IMR-90 (cell line): ENCODE data around the gene TBC1D8. TPM values are rescaled to one million over a fixed set of nuclear protein-coding genes. Genes with fewer than 3 reads are reported as not detected.

Experiments
- ATAC-seq: fragments of 200-7000 bp; cut with Tn5 transposase; 2 replicates; pipeline ENCODE4 v1.9.1; 2020; ENCODE audit warnings: low read depth, mild to moderate bottlenecking, moderate library complexity
- BruUV-seq: library from RNA; stranded (reverse); fragments of 400-500 nt; replicated peaks from 2 replicates; lab custom pipeline; 2021; lab: Mats Ljungman, UMichigan
- CTCF ChIA-PET: fragments of 300-600 bp; formaldehyde crosslinking; extraction: SDS; loops from one replicate; lab custom pipeline; 2021; ENCODE audit warnings: antibody characterized with exemption; lab: Yijun Ruan, JAX
- POLR2A ChIA-PET: fragments of 300-600 bp; sonication (Branson Sonifier 250); formaldehyde crosslinking; loops from one replicate; lab custom pipeline; 2022; ENCODE audit warnings: antibody characterized with exemption; ENCODE audit not compliant: unreplicated experiment; lab: Charles Lee
- DNase-seq: peaks from one replicate; pipeline ENCODE4 v3.0.0; 2013
- H2AFZ ChIP-seq: replicated peaks from 2 replicates; pipeline ENCODE3; 2013; ENCODE audit warnings: low read length, mild to moderate bottlenecking; ENCODE audit not compliant: poor library complexity
- H2AK5ac ChIP-seq: 2 replicates; pipeline ENCODE4 v1.6.1; 2013; ENCODE audit warnings: low read depth, low read length, inconsistent platforms
- H2AK9ac ChIP-seq: replicated peaks from 2 replicates; pipeline ENCODE3; 2013; ENCODE audit warnings: mild to moderate bottlenecking, low read depth, low read length, moderate library complexity; ENCODE audit not compliant: poor library complexity
- H2BK120ac ChIP-seq: 2 replicates; pipeline ENCODE4 v1.6.1; 2013; ENCODE audit warnings: low read depth, low read length, inconsistent platforms
- H2BK15ac ChIP-seq: 3 replicates; pipeline ENCODE4 v1.6.1; 2013; ENCODE audit warnings: low read depth, low read length, inconsistent platforms
- H2BK20ac ChIP-seq: 2 replicates; pipeline ENCODE4 v1.6.1; 2013; ENCODE audit warnings: low read depth, mild to moderate bottlenecking, inconsistent platforms, low read length, moderate library complexity
- H2BK5ac ChIP-seq: 2 replicates; pipeline ENCODE4 v1.6.1; 2013; ENCODE audit warnings: mild to moderate bottlenecking, low read depth, low read length, inconsistent platforms; ENCODE audit not compliant: poor library complexity, severe bottlenecking
- H3K14ac ChIP-seq: replicated peaks from 2 replicates; pipeline ENCODE4 v1.6.1; 2013; ENCODE audit warnings: low read depth, low read length, inconsistent platforms
- H3K18ac ChIP-seq: 2 replicates; pipeline ENCODE4 v1.6.1; 2013; ENCODE audit warnings: low read depth, low read length, control low read depth
- H3K23ac ChIP-seq: 2 replicates; pipeline ENCODE4 v1.6.1; 2013; ENCODE audit warnings: low read depth, low read length, inconsistent platforms
- H3K27ac ChIP-seq: 2 replicates; pipeline ENCODE4 v1.5.1; 2013; ENCODE audit warnings: mild to moderate bottlenecking, control low read depth, low read length; ENCODE audit not compliant: insufficient read depth
- H3K27me3 ChIP-seq: 2 replicates; pipeline ENCODE4 v1.6.1; 2013; ENCODE audit warnings: low read length; ENCODE audit not compliant: control insufficient read depth, insufficient read depth
- H3K36me3 ChIP-seq: 2 replicates; pipeline ENCODE4 v1.6.1; 2013; ENCODE audit warnings: low read length, mixed read lengths; ENCODE audit not compliant: control insufficient read depth, insufficient read depth
- H3K4ac ChIP-seq: 2 replicates; pipeline ENCODE4 v1.6.1; 2013; ENCODE audit warnings: low read depth, low read length, inconsistent platforms
- H3K4me1 ChIP-seq: 2 replicates; pipeline ENCODE4 v1.6.1; 2013; ENCODE audit warnings: low read length, mixed read lengths; ENCODE audit not compliant: control insufficient read depth, insufficient read depth
- H3K4me2 ChIP-seq: 2 replicates; pipeline ENCODE4 v1.6.1; 2013; ENCODE audit warnings: low read depth, mild to moderate bottlenecking, control low read depth, low read length, moderate library complexity
- H3K4me3 ChIP-seq: 2 replicates; pipeline ENCODE4 v1.5.1; 2013; ENCODE audit warnings: low read depth, mild to moderate bottlenecking, control low read depth, low read length, moderate library complexity; ENCODE audit not compliant: insufficient read depth
- H3K56ac ChIP-seq: 2 replicates; pipeline ENCODE4 v1.6.1; 2013; ENCODE audit warnings: low read length, inconsistent platforms; ENCODE audit not compliant: insufficient read depth; ENCODE audit errors: extremely low read depth
- H3K79me1 ChIP-seq, 2 experiments: 2 replicates each; pipeline ENCODE4 v1.6.1; 2013; ENCODE audit warnings: low read length in 2 of 2, inconsistent platforms in 1 of 2, low read depth in 1 of 2
- H3K9ac ChIP-seq: 2 replicates; pipeline ENCODE4 v1.6.1; 2013; ENCODE audit warnings: low read depth, low read length, control low read depth
- H3K9me1 ChIP-seq: 2 replicates; pipeline ENCODE4 v1.6.1; 2013; ENCODE audit warnings: low read length, inconsistent platforms; ENCODE audit not compliant: insufficient read depth
- H3K9me3 ChIP-seq: 2 replicates; pipeline ENCODE4 v1.6.1; 2013; ENCODE audit warnings: low read length; ENCODE audit not compliant: control insufficient read depth, insufficient read depth
- H4K20me1 ChIP-seq: 2 replicates; pipeline ENCODE4 v1.6.1; 2013; ENCODE audit warnings: low read length, inconsistent platforms; ENCODE audit not compliant: insufficient read depth
- H4K5ac ChIP-seq: 2 replicates; pipeline ENCODE4 v1.6.1; 2013; ENCODE audit warnings: mild to moderate bottlenecking, low read depth, low read length, control low read depth
- H4K8ac ChIP-seq, 2 experiments: 2 replicates each; pipeline ENCODE4 v1.6.1; 2013; ENCODE audit warnings: low read depth in 2 of 2, low read length in 2 of 2, control low read depth in 1 of 2, inconsistent platforms in 1 of 2
- H4K91ac ChIP-seq: 2 replicates; pipeline ENCODE4 v1.6.1; 2013; ENCODE audit warnings: low read depth, low read length, inconsistent platforms; ENCODE audit not compliant: insufficient read depth
- CHD1 ChIP-seq: IDR thresholded peaks from 2 replicates; pipeline ENCODE4 v1.6.1; 2012; ENCODE audit warnings: low read depth, low read length, improper control_type of control experiment
- CTCF ChIP-seq: conservative IDR thresholded peaks from 2 replicates; pipeline ENCODE4 v1.5.1; 2012; ENCODE audit warnings: mild to moderate bottlenecking, low read depth, low read length, improper control_type of control experiment
- MXI1 ChIP-seq: IDR thresholded peaks from 2 replicates; pipeline ENCODE4 v1.6.1; 2012; ENCODE audit warnings: low read depth, mild to moderate bottlenecking, low read length, moderate library complexity, borderline replicate concordance
- WGBS, 2 experiments: methylation state at CpG; one replicate each; pipeline versions ENCODE4 v1.1.5 to v1.1.7; 2013; ENCODE audit warnings: missing lambda C conversion rate in 2 of 2; ENCODE audit not compliant: insufficient read length in 1 of 2; ENCODE audit errors: extremely low coverage in 2 of 2; 5-methylcytosine and 5-hydroxymethylcytosine counted together
- dilution Hi-C: fragments of 300-500 bp; cut with HindIII; formaldehyde crosslinking; loops from one replicate; pipeline ENCODE4 v1.14.3; 2018; ENCODE audit warnings: low sequenced_read_pairs; ENCODE audit not compliant: unreplicated experiment
- in situ Hi-C: fragments of 300-500 bp; cut with MboI; formaldehyde crosslinking; loops from 3 replicates; pipeline ENCODE4 v1.14.3; 2019; ENCODE audit warnings: low sequenced_read_pairs, inconsistent platforms, mixed read lengths
- intact Hi-C: fragments of 100-400 bp; cut with micrococcal nuclease; formaldehyde crosslinking; loops from 2 replicates; pipeline ENCODE4 v1.10.0; 2022
- polyA plus RNA-seq, 3 experiments: library from polyadenylated mRNA; depleted of rRNA; stranded (reverse); fragments of >200 nt; gene quantifications; 2 replicates each; pipeline ENCODE4 v1.2.3, GENCODE V29; 2012; ENCODE audit warnings: low replicate concordance in 1 of 3
- total RNA-seq: library from RNA; depleted of rRNA; stranded (reverse); fragments of >200 nt; gene quantifications from 2 replicates; pipeline ENCODE4 v1.2.3, GENCODE V29; 2012

TBC1D8 gene
- total and polyA plus RNA-seq, 2 of the 4 experiments (the other 2 are of a cell fraction) = 1.3 to 1.5 TPM

GRCh38 chr2:100990166-100990565, 161.0 kb downstream of the TBC1D8 start:
- no peak overlapping the region for H3K4me2 ChIP-seq
- H2BK20ac ChIP-seq = no peak overlapping the region
- DNase-seq (no peak), ATAC-seq (no peak)
- H4K20me1 ChIP-seq = no peaks in the 10 kb centered on the region
- no peak overlapping the region for H3K9ac ChIP-seq
- BruUV-seq = no TSS peak
- H2BK120ac ChIP-seq = no peak overlapping the region
- H3K14ac ChIP-seq = no peak overlapping the region
- H4K8ac ChIP-seq = no peak overlapping the region
- no peak overlapping the region for H3K27ac ChIP-seq
- H3K18ac ChIP-seq = no peak overlapping the region
- WGBS, 2 experiments = 92% methylated on average over 7 of the region's 9 CpGs; no CpG with 5 or more reads in 1 of the 2 experiments
- H3K79me1 ChIP-seq = no peaks in the 10 kb centered on the region
- H3K4me1 ChIP-seq = no peaks in the 10 kb centered on the region
- H4K5ac ChIP-seq = no peak overlapping the region
- intact Hi-C loops (no loop called here), in situ Hi-C loops (loop anchor here (5.0 kb wide), 2 partner anchors 258 to 383 kb away; no protein-coding TSS in a partner anchor), dilution Hi-C loops (no loop called here)
- H4K91ac ChIP-seq = no peak overlapping the region
- H3K4ac ChIP-seq = no peak overlapping the region
- no peak overlapping the region for H3K56ac ChIP-seq
- no peak overlapping the region for H2AK5ac ChIP-seq
- H3K9me1 ChIP-seq = no peaks in the 10 kb centered on the region
- POLR2A ChIA-PET = interaction anchor here (0.5 to 0.6 kb wide), 2 partner anchors 157 to 255 kb away, joined by 3 read pairs; no protein-coding TSS in a partner anchor
- H2AK9ac ChIP-seq = no peak overlapping the region
- H2BK5ac ChIP-seq = no peak overlapping the region
- H3K4me3 ChIP-seq = no peak overlapping the region
- peaks cover 8% of the 10 kb centered on the region for H3K36me3 ChIP-seq
- CTCF ChIA-PET = no interaction called here
- no peak overlapping the region for H3K23ac ChIP-seq
- H3K27me3 ChIP-seq = no peaks in the 10 kb centered on the region
- TF ChIP-seq CHD1 (no peak), MXI1 (no peak), CTCF (no peak)
- no peaks in the 10 kb centered on the region for H3K9me3 ChIP-seq
- H2BK15ac ChIP-seq = no peak overlapping the region
- no peak overlapping the region for H2AFZ ChIP-seq
